NCI-H2196 treated with DMSO at 0.1 percent for 48 hours (cell line): ENCODE measurements around the gene RAE1.
"Not testable (repeated sequence)": the region's sequence is repeated elsewhere in the genome, so short reads cannot be mapped to it uniquely, and the experiment has no call there.

Experiments used
- DNase-seq: peaks from one replicate; lab custom pipeline; 2025; ENCODE audit not compliant: unreplicated experiment; lab: John Stamatoyannopoulos, UW

RAE1 gene

DNA sequence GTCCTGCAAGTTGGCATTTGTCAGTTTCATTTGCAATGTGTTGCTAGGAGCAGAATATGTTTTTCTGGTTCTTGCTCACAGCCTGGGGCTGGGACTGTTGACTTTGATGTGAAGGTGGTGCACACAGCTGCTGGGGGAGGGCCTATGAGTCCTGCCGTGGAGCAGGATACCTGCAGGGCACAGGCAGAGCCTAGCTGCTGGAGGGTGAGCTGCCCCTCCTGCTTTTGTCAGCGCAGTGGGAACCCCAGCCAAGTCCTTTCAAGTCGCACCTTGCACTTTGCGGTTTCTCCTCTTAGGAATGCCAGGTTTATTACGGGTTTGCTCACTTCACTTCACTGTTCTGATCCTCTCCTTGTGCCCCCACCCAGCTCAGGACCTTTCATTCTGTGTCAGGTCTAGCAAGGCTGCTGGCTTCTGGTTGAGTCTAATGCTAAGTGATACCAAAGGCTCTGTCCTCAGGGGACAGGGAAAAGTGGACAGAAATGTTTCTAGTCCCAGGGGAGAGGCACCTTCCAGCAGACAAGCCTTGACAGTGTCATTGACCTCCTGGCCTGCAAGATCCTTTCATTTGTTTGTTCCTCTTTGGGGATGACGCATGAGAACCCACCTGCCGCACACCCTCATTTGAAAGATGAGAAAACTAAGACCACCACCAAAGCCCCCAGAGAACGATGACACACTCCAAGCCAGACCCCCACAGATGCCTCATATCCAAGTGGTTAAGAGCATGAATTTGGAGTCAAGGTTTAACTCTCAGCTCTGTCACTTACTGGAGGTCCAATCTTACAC lies 24.2 kb upstream of the RAE1 start:
- no peak for DNase-seq

DNA sequence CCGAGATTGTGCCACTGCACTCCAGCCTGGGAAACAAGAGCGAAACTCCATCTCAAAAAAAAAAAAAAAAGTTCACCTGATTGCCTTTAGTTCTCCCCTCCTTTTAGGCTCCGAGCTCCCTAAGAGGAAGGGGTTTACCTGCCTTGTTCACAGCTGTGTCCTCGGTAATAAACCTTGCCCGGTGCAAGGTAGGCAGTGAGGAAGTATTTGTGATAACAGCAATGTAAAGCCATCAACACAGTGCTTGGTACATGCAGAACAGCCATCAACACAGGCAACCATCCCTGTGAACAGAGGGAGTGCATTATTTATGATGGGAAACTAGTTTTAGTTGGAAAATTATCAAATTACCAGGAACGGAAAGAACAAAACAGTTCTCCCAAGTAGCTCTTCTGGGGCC lies 23.2 kb upstream of the RAE1 start:
- no peak for DNase-seq

DNA sequence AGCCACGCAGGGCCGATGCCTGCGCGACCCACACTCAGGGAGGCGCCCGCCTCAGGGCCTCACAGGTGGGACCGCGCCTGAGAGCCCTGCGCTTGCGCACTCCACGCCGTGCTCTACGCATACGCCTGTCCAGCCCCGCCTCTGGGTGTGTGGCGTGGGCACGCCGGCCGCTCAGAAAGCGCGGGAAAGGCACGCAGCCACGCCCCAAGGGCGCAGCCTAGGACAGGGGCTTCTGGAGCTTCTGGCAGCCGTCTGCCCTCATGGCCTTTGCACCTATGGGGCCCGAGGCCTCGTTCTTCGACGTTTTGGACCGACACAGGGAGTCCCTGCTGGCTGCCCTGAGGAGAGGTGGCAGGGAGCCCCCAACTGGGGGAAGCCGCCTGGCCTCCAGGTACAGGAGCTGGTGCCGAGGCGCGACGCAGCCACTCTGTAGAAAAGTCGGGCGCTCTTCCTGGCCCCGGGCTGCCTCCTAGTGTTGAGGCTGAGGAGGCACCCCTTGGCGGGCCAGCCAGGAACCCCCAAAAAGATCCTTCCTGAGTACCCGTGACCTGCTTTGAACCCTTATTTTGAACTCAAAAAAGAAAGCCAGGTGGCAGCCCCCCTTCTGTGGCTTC lies 21.3 kb upstream of the RAE1 start, which contains the start of gene SPO11:
Gene SPO11, plus strand, starts transcription at position 196 of the 614 bp plus-strand sequence. Its CDS starts 65 bp downstream, at position 261.
- no peak for DNase-seq

DNA sequence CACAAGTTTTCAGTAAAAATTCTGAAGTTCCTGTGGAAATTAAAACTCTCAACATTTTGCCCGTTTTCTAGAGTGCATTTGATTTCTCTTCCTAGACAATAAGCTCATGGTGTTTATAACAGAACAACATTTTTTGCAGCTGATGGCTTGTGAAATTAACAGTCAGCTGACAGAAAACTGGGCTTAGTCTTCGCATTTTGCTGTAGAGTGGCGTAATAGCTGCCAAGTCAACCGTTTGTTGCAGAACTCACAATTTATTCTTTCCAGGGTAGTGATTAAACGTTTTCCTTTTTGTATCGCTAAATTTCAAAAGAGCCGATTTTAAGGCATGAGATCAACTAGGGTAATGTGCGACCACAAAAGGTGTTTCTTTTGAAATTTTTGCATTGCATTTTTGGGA lies 20.1 kb upstream of the RAE1 start:
- DNase-seq: no peak

DNA sequence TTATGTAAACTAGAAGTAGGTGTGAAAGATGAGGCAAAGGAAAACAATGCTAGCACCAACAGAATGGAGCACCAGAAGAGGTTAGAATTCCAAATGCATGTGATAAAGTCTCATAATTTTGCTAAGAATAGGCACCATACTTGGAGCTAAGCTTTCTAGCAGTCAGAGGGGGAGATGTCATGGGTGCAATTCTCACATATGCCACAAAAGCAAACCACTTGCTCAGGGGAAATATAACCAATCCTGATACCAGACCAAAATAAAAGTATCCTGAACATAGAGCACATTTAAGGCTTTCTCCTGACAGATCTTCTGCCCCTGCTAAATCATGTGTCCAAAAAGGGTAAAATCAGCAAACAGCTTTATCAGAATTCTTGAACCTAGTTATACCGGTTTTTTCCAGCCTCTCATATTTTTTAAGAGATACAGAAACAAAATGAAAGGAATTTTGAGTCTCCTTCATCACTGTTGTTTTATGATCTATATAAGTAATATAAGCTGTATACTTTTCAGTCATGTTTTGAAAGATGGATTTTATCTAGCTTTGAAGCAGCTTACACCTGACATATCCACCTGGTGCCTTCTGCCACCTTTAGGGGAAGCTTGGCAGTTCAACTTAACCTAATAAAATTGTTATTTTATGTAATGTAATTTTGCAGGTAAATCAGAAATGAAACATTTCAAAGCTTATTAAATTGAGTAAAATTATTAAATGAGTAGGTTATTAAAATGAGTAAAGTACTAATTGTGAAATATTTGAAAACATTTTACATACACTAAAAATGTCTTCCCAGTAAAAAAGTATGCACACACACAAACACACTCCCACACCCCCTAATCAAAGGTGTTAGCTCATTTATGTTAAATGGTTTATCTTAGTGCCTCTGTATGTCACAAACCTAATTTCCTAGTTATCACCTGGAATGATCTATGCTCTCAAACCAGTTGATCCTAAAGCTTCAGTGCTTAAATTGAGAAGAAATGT lies 18.7 kb upstream of the RAE1 start:
- no peak for DNase-seq

DNA sequence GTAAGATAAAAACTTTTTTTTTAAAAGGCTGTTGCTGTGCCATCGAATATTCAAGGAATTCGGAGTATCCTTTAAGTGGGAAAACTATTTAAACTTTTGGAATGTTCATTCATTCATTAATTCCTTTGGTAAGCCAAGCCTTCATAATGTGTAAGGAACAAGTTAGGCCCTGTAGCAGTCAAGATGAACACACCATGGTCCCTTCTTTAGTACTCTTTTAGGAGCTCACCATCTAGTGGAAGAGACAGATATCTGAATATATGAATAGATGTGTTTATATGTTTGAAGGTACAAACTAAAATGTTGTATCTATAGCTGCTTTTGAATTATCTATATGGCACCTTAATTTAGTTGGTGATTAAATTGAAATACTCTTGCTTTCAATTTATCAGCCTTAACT lies 15.7 kb upstream of the RAE1 start:
- no peak for DNase-seq

DNA sequence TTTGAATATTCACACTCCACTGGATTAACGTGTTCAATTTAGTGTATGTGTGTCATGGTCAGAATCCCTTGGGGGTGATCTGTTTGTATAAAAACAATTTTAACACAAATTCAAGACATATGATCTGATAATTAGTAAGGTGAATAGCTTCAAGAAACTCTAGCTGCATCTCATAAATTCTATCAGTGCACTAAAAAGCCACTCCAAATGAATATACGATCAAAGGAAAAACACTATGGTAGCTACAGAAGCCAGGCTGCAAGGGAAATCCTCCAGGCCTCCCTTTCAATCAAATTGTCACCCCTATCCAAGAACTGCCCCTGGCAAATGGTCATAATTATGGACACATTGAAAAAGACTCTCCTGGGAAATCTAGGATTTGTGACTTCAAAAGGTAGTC lies 9.4 kb upstream of the RAE1 start:
- no peak for DNase-seq

DNA sequence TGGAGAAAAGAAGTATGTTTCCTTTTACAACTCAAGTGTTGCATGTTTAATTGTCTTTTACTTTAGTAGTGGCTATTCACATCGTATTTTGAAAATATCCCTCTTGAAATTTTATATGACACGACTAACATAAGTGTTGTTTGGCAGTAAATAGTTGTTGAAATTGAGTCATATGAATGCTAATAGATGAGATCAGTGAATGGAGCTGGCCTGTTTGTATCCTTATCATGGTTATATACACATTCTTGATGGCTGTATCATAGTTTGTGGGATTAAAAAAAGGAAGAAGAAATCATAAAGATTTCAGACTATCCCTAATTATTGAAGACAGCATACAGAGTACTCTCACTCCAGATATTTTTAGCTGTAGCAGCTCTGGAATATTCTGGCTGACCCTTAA lies 8.2 kb upstream of the RAE1 start:
- no peak for DNase-seq

DNA sequence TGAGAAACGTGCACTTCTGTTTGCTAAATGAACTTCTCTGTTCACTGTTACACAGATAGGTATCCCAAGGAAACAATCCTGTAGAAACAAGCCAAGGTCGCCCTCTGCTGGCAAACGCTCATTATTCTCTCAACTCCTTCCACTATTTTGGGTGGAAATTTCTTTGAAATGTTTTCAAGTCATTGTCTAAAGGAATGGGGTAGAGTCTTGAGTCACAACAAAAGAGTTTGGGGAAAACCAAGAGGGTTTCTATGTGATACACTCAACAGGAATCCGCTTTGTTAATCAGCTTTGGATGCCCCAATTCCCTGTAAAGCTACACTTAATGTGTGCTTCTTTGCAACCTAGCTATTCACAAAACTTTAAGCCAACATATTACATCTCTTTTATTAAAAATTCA lies 4.6 kb upstream of the RAE1 start:
- DNase-seq: peak; percentile 23

DNA sequence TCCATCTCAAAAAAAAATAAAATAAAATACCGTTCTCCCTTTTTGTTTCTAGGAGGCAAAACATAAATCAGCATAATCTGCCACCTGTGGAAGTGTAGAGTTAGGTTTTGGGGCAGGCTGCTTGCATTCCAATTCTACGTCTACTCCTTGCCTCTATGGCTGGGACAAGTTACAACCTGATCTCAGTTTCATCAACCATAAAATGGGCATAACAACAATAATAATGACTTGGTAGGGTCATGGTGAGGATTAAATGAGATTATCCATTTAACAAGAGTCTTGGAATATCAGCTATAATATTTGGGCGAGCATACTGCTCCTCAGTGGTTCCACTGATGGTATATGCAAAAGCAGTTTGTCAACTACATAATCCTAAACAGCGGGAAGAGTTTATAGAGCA lies 3.7 kb upstream of the RAE1 start:
- DNase-seq: no peak

DNA sequence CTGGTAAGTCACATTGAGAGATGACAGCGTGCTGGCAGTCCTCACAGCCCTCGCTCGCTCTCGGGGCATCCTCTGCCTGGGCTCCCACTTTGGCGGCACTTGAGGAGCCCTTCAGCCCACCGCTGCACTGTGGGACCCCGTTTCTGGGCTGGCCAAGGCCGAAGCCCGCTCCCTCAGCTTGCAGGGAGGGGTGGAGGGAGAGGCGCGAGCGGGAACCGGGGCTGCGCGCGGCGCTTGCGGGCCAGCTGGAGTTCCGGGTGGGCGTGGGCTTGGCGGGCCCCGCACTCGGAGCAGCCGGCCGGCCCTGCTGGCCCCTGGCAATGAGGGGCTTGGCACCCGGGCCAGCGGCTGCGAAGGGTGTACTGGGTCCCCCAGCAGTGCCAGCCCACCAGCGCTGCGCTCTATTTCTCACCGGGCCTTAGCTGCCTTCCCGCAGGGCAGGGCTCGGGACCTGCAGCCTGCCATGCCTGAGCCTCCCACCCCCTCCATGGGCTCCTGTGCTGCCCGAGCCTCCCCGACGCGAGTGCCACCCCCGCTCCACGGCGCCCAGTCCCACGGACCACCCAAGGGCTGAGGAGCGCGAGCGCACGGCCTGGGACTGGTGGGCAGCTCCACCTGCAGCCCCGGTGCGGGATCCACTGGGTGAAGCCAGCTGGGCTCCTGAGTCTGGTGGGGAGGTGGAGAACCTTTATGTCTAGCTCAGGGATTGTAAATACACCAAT lies 2.7 kb upstream of the RAE1 start:
- not testable (repeated sequence) for DNase-seq

DNA sequence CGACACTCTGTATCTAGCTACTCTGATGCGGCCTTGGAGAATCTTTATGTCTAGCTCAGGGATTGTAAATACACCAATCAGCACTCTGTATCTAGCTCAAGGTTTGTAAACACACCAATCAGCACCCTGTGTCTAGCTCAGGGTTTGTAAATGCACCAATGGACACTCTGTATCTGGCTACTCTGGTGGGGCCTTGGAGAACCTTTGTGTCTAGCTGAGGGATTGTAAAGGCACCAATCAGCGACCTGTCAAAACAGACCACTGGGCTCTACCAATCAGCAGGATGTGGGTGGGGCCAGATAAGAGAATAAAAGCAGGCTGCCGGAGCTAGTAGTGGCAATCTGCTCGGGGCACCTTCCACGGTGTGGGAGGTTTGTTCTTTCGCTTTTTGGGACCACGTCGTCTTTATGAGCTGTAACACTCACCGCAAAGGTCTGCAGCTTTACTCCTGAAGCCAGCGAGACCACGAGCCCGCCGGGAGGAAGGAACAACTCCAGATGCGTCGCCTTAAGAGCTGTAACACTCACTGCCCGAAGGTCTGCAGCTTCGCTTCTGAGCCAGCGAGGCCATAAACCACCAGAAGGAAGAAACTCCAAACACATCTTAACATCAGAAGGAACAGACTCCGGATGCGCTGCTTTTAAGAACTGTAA lies 2.0 kb upstream of the RAE1 start:
- DNase-seq: not testable (repeated sequence)

DNA sequence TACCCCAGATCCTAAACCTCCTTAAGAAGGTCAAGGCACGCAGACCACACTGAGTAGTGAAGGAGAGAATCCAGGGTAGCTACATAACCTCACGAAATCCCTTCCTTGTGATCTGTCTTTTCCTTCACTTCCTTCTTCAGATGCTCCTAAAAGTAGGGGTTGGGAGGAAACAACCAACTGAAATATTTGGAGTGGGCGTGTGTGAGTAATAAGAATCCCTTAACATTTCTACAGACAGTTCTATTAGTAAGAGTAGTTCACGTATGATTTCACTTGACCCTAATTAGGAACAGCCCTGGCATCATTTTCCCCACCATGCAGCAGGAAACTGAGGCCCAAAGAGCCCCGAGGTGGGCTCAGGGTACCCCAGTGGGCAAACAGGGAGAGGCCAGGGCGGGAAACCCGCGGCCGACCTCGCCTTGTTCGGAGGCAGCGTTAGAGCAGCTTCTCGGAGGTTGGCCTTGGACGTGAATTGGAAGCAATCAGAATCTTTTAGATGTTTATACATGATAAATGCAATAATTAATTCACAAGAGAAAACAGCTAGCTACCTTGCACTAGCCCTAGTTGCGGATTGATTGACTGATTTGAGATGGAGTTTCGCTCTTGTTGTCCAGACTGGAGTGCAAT lies 859 bp upstream of the RAE1 start:
- DNase-seq: no peak

DNA sequence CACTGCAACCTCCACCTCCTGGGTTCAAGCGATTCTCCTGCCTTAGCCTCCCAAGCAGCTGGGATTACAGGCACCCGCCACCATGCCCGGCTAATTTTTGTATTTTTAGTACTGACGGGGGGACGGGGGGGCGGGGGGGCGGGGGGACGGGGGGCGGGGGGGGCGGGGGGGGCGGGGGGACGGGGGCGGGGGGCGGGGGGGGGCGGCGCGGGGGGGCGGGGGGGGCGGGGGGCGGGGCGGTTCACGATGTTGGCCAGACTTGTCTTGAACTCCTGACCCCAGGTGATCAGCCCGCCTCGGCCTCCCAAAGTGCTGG lies 371 bp upstream of the RAE1 start:
- DNase-seq: not testable (repeated sequence)

DNA sequence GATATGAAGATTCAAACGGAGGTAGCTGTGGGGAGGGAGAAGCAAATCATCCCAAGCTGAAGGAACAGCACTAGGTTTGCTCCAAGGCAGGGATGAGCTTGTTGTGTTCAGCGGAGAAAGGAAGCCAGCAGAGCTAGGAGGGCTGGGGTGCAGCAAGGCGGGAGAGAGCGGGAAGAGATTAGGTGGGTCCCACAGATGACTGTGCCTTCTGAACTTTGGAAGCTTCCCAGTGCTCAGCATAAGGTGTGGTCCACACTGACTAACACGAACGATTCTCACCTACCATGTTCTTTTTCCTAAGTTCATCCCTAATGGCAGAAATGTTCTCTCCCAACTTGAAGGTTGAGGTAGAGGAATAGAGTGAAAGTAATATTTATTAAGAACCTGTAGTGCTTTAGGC lies 1.2 kb downstream of the RAE1 start:
- no peak for DNase-seq

DNA sequence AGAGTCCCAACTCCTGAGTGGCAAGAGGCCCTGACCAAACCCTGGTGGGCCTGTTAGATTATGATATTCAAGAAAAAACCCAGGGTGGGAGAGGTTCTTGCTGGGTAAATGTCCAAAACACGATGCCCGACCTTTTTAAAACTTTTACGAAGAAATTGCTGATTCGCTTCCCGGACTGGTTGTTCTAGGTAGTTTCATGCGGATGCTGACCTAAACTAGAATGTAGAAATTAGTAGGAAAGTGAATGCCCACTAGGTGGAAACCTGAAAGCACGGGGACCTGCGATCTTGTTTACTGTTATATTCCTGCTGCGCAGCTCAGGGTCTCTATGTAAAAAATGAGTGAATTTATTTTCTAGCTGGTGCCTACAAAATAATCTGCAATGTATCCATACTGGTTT lies 2.3 kb downstream of the RAE1 start:
- no peak for DNase-seq

DNA sequence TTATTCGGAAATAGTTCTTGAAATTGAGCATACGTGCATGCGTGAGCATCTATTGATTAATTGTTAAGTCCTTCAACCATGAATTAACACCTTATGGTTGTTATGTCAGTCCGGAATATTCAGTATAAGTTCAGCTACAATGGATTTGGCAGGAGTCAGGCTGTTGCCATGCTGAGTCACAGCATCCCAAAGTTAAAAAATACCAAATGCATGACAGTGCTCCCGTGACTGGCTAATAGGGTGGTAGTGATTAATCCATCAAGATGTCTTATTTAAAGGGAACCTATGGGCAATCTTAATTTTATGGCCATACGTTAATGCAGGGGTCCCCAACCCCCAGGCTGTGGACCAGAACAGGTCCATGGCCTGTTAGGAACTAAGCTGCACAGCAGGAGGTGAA lies 10.5 kb downstream of the RAE1 start:
- no peak for DNase-seq

DNA sequence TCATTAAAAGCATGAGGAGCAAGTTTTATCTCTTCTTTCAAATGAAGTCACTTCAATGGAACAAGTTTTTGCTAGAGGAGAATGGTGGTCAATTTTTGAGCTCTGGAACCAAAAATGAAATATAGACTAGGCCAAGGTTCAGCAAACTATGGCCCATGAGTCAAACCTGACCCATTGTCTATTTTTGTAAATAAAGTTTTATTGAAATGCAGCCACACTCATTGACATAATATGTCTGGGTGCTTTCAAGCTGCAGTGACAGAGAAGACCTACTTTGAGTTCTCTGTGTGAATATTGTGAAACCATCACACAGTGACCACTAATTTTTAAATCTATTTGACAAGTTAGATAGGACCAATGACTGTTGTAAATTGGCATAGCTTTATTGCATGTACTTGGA lies 13.4 kb downstream of the RAE1 start:
- no peak for DNase-seq

DNA sequence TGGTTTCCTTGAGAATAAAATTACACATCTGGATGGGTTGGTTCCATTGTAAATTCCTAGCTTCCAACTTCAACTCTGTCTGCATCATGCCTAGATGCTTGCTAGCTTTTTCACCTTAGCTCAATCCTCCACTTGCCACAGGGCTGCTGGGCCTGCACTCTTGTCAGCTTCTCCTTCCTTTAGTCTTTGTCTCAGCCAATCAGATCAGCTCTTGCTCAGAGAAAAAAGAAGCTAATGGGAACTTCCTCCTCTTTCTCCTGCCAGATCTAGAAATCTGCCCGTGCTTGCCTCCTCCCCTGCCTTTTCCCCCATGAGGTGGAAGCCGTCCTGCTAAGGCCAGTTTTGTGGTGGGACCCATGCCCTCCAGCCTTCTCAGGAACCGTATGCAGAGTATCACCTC lies 18.5 kb downstream of the RAE1 start:
- DNase-seq: no peak

DNA sequence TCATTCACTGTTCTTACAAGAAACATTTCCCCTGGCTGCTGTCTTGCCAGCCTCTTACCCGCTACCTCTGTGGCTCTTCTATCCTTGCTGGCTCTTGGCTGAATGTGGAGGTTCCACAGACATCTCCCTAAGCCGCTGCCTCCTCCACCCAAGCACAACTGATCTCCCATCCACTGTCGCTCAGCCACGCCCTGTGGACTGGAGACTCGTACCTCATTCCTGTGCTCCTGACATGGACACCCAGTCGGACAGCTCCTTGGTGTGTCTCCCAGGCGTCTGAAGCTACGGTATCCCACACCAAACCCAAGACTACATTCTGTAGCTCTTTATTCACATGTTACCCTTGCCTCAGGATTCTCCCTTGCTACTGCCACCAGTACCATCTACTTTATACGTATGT lies 19.3 kb downstream of the RAE1 start:
- DNase-seq: no peak
